PC-3 (cell line): ENCODE results near the gene DMD.

ENCODE experiments used
- CTCF ChIP-seq: fragments of 300-600 bp; sonication (generic); conservative IDR thresholded peaks from 2 replicates; pipeline ENCODE4 v1.5.1; 2017; ENCODE audit warnings: antibody characterized with exemption, low read depth, mild to moderate bottlenecking, low read length
- EZH2 ChIP-seq: fragments of 300-600 bp; sonication (generic); IDR thresholded peaks from one replicate; pipeline ENCODE4 v1.6.1; 2017; ENCODE audit warnings: antibody characterized with exemption, mild to moderate bottlenecking, low read length; ENCODE audit not compliant: unreplicated experiment

GRCh38 chrX:31127716-31128115 is 2083.6 kb downstream of the DMD start:
- TF ChIP-seq EZH2 (no peak), CTCF (no peak)
